Measurements from ENCODE around the gene HK1.
"Not testable (repeated sequence)": the region's sequence is repeated elsewhere in the genome, so short reads cannot be mapped to it uniquely, and the experiment has no call there.

The HK1 gene

DNA sequence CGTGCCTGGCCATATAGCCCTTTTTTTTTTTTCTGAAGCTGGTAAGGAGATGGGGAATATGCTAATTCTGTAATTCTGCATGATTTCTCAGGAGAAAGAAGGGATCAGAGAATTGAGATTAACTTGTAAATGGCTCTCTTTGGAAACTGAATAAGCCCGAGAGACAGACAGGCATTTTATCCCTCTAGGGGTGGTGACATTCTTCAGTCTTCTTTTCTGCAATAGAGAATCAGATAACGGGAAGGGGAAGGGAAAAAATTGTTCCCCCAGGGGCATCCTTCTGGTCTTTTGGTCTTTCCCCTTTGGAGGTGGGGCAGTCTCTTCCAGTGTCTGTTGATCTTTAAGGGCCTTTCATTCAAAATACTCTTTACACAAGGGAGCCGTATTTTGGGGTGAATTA is 34.2 kb downstream of the HK1 start:
- no peak for DNase-seq

DNA sequence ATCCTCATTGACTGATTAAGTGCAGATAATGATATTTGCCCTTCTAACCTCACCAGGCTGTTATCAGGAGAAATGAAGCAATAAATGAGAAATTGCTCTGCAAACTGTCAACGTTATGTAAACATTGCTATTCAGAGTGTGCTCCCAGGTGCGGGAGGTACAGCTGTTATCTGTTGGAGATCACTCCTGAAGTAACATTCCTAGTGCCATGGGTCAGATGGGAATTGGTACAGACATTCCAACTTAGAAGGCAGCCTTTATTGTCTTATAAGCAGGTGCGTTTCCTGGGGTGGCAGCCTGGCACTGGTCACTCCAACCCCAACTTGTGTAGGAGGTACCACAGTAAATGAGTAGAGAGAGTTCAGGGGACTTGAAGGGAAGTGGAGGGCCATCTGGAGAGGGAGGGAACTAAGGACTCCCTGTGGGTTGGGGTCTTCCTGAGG is 36.8 kb downstream of the HK1 start:
- DNase-seq: peak; percentile 48

DNA sequence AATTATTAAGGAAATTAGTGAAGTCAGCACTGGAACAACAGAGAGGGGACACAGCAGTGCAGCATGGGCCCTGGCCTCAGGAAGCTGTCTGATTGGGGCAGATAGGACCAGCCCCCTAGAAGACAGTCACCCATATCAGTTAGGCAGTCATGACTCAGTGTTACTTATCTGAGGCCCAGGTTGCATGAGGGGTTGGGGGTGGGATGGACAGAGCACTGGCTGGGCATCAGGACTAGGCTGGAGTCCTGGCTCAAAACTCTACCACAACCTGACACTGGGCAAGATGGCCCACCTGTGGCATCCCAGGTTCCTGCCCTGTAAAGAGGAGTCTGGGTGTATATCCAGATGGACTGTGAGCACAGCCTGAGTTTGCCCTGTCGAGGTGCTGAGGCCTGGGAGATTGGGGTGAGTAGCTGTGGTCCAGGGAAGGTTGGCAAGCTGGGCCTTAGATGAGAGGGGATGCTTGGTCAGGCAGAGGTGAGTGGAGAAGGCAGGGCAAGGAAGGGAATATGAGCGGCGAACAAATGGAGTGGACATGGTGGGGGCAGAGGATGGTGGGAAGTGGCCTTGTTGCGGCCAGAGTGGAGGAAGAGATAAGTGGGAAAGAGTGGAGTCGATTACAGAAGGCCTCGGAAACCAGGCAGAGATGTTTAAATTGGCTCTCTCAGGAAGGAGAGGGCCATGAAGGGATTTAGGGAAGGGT is 37.5 kb downstream of the HK1 start:
- no peak for DNase-seq

- peak; percentile 41 for DNase-seq
These were observed 38.2 kb downstream of the HK1 start for GRCh38 chr10:69316313-69317059.

GRCh38 chr10:69317175-69317604 is 38.9 kb downstream of the HK1 start:
- DNase-seq: peak; percentile 57

GRCh38 chr10:69317626-69318105 is 39.4 kb downstream of the HK1 start:
- DNase-seq: peak; percentile 76

GRCh38 chr10:69318106-69318866 is 40.0 kb downstream of the HK1 start:
- DNase-seq: peak; percentile 96

- DNase-seq: peak; percentile 75
These were observed 40.8 kb downstream of the HK1 start for GRCh38 chr10:69318867-69319727.

- no peak for DNase-seq
These were observed 41.6 kb downstream of the HK1 start for GRCh38 chr10:69319841-69320316.

- no peak for DNase-seq
These were observed 42.2 kb downstream of the HK1 start for GRCh38 chr10:69320521-69320920.

DNA sequence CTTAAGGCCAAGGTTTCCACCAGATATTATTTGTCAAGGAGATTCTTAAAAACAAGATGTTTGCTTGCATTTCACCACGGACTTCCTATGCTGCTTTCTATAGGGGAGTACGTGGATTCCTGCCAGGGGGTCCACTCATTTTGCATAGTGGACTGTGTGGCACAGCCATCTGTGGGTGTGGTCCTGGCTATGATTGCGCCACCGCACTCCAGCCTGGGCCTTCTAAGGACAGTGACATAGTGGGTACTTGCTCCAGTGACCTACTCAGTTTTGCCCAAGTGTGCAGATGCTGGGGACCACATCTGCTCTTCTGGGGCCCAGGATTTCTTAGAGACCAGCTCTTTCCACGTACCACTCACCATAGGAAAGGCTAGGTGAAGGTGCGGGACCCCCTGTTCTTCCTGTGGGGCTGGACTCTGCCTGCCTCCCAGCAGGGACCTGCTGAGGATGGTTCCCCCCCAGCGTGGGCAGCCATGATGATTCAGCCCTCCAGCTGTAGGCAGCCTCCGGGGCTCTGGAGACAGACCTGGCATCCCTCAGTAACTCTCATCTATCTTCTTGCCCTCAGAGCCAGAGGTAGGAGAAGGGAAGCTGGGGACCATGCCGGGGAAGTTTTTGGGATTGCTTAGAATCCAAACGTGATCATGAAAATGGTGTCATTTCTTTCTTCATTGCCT is 42.9 kb downstream of the HK1 start:
- no peak for DNase-seq

GRCh38 chr10:69321865-69322264 is 43.6 kb downstream of the HK1 start:
- no peak for DNase-seq

DNA sequence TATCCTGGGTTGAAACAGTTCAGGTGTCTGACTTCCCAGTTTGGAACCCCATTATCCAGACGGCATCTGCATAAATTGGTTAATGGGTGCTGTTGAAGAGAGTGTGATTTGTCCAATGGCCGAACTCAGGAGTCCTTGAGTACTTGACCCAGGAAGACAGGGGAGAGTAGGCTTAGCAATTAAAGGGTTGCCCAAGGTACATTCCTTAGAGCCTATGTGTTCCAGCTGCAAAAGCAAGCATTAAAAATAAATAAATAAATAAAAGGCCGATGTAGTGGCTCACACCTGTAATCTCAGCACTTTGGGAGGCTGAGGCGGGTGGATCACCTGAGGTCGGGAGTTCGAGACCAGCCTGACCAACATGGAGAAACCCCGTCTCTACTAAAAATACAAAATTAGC is 44.0 kb downstream of the HK1 start:
- DNase-seq: not testable (repeated sequence)

GRCh38 chr10:69323622-69324021 is 45.3 kb downstream of the HK1 start:
- DNase-seq: no peak

GRCh38 chr10:69324583-69324982 is 46.3 kb downstream of the HK1 start:
- peak; percentile 39 for DNase-seq

DNA sequence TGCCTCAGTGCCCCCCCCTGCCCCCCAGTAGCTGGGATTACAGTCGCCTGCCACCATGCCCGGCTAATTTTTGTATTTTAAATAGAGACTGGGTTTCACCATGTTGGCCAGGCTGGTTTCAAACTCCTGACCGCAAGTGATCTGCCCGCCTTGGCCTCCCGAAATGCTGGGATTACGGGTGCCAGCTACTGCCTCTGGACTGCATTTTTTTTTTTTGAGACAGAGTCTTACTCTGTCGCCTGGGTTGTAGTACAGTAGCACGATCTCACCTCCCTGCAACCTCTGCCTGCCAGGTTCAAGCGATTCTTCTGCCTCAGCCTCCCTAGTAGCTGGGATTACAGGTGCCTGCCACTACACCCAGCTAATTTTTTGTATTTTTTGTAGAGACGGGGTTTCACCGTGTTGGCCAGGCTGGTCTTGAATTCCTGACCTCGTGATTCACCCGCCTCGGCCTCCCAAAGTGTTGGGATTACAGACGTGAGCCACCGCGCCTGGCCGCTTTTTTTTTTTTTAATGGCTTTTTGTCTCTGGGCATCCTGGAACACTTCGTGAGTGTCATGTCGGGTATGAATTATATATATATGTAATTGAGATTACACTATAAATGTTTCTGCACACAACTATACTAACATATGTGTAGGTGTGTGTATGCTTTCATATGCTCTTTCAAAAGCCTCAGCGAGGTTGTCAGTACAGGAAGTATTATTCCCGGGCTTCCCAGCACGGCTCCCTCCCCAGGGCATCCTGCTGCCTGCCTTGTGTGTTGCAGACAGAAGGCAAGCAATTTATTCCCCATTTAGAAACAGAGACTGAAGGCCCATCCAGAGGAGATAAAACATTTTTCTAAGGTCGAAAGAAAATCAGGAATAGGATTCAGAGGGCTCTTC is 47.6 kb downstream of the HK1 start:
- peak; percentile 38 for DNase-seq

DNA sequence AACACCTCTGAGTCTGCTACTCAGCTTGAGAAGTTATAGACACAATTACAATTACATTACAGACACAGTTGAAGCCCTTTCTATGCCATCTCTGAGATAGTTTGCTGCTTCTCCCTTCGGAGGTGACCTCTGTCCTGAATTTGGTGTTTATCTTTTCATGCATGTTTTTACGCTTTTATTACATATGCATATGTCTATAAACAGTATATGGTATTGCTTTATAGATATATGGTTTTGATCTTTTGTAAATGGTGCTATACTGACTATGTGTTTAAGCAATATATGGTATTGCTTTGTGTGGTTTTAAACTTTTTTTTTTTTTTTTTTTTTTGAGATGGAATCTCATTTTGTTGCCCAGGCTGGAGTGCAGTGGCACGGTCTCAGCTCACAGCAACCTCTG is 48.4 kb downstream of the HK1 start:
- no peak for DNase-seq

DNA sequence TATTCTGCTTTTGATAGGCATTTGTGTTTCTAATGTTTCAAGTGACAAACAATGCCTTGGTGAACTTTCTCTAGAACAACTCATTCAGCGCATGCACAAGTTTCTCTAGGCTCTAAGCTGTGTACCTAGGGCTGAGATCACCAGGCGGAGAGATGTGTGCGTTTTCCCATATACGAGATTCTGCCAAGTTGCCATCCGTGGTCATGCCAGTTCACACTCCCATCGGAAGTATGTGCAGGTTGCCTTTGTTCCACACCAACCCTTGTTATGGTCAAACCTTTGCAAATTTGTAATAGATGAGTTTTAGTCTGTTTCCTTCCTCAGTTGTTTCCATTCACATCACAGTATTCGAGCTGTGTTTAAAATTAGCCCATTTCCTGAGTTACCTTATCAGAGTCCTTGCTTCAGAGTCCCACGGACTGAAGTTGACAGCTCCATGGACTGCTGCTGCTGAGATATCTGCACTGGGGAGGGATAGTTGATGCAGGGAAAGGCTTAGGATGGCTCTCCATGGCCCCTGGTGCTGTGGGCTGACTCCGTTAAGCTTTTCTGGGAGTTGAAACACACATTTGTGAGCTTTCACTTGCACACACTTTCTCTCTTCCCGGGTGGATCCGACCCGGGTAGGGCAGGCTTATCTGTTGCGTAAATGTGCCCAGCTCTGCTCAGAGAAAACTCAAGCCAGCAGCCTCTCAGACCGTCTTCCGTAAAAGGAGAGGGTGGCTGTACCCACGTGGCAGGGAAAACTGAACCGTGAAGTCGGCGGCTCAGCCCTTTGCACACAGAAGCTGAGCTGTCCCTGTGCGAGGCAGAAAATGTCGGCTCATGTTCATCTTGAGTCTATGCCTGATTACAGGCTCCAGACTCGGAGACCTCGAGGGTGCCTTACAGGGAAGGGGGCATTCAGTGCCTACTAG is 49.4 kb downstream of the HK1 start:
- peak; percentile 85 for DNase-seq

DNA sequence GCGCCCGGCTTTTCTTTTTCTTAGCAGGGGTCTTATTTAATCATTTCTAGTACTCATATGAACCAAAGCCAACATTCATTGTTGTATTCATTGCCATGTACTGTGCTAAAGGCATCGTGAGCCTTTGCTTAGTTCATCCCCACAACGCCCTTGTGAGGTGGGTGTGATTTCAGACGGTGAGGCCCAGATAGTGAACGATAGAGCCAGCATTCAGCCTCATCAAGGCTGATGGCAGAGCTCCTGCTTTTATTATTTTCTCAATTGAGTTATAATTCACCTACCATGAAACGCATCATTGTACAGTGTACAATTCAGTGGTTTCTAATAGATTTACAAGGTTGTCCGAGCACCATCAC is 50.1 kb downstream of the HK1 start:
- peak; percentile 56 for DNase-seq

DNA sequence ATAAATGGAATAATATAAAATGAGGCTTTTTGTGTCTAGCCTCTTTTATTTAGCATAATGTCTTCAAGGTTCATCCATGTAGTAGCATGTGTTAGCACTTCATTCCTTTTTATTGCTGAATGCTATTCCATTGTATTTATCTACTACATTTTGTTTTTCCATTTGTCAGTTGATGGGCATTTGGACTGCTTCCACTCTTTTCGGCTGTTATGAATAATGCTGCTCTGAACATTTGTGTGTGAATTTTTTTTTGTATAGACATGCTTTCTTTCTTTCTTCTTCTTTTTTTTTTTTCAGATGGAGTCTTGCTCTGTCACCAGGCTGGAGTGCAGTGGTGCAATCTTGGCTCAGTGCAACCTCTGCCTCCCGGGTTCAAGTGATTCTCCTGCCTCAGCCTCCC is 50.6 kb downstream of the HK1 start:
- not testable (repeated sequence) for DNase-seq
